GM19035 (cell line): Measurements from ENCODE around the gene S100A14.

Source experiments
- ATAC-seq: cut with Tn5 transposase; IDR thresholded peaks from one replicate; pipeline ENCODE4 v1.9.1; 2021; ENCODE audit not compliant: unreplicated experiment

Gene S100A14

GRCh38 chr1:153639280-153639679 lies 23.2 kb upstream of the S100A14 start:
- ATAC-seq, result no peak

GRCh38 chr1:153638261-153638660 lies 22.1 kb upstream of the S100A14 start:
- no peak for ATAC-seq

- ATAC-seq, result no peak
Measured at GRCh38 chr1:153636312-153636711, 20.2 kb upstream of the S100A14 start.

GRCh38 chr1:153635872-153636271 lies 19.7 kb upstream of the S100A14 start:
- no peak for ATAC-seq

GRCh38 chr1:153633754-153634665 lies 17.9 kb upstream of the S100A14 start, which contains the start of gene CHTOP:
Gene CHTOP (plus strand): TSS chr1:153634066. CDS start chr1:153636589, 2,523 bp downstream.
- ATAC-seq, result peak; percentile 93

GRCh38 chr1:153633161-153633753 lies 17.1 kb upstream of the S100A14 start:
- no peak for ATAC-seq

- no peak for ATAC-seq
Measured at GRCh38 chr1:153631047-153632022, 15.2 kb upstream of the S100A14 start.

- ATAC-seq, result no peak
Measured at GRCh38 chr1:153630384-153630783, 14.3 kb upstream of the S100A14 start.

- no peak for ATAC-seq
Measured at GRCh38 chr1:153629971-153630370, 13.8 kb upstream of the S100A14 start.

GRCh38 chr1:153629343-153629665 lies 13.2 kb upstream of the S100A14 start:
- no peak for ATAC-seq

- no peak for ATAC-seq
Measured at GRCh38 chr1:153628638-153629342, 12.7 kb upstream of the S100A14 start.

GRCh38 chr1:153627715-153628626 lies 11.8 kb upstream of the S100A14 start, which contains the start of gene S100A1:
Gene S100A1 (plus strand): TSS chr1:153628434. CDS start chr1:153630522, 2,088 bp downstream.
- no peak for ATAC-seq

GRCh38 chr1:153626904-153627714 lies 11.0 kb upstream of the S100A14 start, which contains the start of gene S100A13:
Gene S100A13 (minus strand): TSS chr1:153627505. CDS start chr1:153626472, 1,033 bp downstream.
- ATAC-seq, result no peak

- no peak for ATAC-seq
Measured at GRCh38 chr1:153626477-153626903, 10.4 kb upstream of the S100A14 start.

- ATAC-seq, result no peak
Measured at GRCh38 chr1:153624965-153625611, 9.0 kb upstream of the S100A14 start.

- no peak for ATAC-seq
Measured at GRCh38 chr1:153623101-153623500, 7.0 kb upstream of the S100A14 start.

- no peak for ATAC-seq
Measured at GRCh38 chr1:153619171-153619570, 3.0 kb upstream of the S100A14 start.

GRCh38 chr1:153617663-153618062 lies 1.5 kb upstream of the S100A14 start:
- ATAC-seq, result peak; percentile 73
